ENCODE measurements around the gene TLR4.

TLR4 gene

DNA sequence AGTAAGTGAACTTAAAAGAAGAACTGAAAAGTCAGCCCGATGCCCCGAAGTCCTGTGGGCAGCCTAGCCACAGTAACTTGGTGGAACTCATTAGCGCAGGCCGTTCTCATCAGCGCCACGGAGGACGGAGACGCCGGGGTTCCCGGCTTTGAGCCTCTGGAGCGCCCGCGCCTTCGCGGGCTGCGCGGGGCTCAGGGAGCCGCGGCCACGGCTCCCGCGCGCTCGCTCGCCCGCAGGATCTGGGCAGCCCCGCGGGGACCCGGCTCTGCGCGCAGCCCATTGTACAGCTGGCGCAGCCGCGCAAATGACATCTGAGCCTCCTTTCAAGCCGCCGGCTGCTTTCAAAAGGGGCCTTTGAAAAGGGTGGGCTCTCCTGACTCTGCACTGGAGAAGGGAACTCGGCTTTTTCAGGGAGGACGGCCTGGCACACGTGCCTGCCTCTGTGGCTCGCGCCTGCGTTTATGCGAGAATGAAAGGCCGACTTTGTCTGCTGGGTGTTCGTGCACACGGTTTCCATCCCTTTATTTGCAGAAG lies 40.7 kb downstream of the TLR4 start:
- no peak for DNase-seq (ENCODE audit: low read depth in 3 of 3)

DNA sequence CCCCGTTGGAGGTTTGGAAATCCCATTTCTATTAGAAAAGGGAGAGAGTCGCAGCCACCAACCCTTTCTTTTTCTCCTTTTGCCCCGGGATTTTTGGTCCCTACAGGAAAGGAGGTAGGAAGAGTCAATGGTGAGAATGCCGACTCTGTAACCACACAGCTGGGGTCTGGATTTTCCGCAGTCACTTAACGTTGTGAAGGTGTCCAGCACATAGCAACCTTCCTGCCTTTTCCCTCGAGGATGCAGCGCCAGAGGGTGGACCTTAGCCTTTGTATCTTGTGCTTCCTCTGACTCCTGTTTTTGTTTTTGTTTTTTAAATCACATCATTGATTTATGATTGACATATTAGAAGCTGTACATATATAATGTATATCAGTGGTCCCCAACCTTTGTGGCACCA lies 41.4 kb downstream of the TLR4 start:
- no peak for DNase-seq (ENCODE audit: low read depth in 3 of 3)

- no peak for DNase-seq (ENCODE audit: low read depth in 3 of 3)
Measured at GRCh38 chr9:117746263-117746662, 42.1 kb downstream of the TLR4 start.

DNA sequence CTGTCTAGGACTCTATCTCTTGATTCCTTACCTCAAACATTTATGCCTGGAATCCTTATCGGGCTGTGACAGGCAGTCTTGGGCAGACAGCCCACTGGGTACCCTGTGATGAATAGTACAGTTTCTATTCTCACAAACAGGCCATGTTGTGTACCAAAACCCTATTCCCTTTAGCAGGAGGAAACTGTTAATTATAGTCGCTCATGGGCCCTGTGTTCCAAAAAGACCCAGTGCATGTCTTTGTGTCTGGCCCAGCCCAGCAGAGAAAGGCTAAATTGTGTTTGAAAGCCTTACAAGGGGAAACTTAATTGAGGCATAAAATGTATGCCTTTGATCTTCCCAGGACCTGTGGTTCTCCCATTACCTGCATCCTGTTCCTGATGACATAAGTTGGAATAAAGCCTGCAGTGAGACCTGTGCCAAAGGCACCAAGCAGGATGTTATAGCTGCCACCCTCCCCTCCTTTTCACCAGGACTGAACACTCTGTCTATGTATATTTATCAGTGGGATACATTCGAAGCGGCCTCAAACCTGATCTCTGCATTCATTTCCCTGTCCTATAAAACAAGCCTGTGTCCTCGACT lies 43.3 kb downstream of the TLR4 start:
- DNase-seq (ENCODE audit: low read depth in 3 of 3) = no peak

- no peak for DNase-seq (ENCODE audit: low read depth in 3 of 3)
Measured at GRCh38 chr9:117750401-117750800, 46.2 kb downstream of the TLR4 start.

DNA sequence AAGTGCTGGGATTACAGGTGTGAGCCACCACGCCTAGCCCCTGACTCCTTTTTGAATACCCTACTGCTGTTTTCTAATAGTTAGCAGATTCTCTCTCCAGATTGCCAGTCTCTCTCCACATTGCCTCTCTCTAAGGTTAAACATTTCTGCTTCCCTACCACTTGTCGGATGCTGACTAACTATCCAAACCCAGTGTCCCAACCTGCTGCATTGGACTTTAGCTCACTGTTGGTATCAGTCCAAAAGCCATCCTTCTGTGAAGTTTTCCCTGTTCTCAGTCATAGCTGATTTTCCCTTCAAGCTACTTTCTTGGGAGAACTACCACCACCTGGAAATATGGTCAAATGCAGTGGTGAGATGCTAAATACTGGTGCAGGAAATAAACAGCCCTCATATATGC lies 48.7 kb downstream of the TLR4 start:
- DNase-seq (ENCODE audit: low read depth in 3 of 3) = no peak

DNA sequence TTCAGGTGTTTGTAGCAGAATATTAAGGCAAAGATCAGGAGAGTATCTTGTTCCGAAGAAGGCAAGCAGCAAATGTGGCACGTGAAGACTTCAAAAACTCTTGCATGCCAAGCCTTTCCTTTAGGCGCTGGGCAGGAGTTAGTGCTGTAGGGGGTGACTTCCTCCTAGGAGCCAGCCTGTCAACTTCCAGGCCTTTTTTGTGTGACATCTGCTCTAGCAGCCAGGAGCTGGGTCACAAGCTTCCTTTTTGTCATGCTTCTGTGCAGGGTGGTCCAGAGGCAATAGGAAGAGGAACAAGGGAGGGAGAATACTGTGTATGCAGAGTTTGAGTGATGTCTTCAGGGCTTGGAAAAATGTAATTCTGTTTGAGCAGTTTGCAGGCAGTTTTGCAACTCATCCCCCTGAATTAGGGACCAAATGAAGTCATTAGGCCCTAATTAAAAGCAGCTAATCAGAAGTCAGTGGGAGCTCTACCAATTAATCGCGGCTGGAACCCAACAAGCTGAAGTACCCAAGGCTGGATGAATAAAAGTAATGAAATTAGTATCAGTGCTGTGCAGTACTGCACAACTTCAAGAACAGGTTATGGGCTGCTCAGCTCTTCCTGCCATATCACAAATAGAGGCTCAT lies 53.5 kb downstream of the TLR4 start:
- DNase-seq (ENCODE audit: low read depth in 3 of 3) = no peak

DNA sequence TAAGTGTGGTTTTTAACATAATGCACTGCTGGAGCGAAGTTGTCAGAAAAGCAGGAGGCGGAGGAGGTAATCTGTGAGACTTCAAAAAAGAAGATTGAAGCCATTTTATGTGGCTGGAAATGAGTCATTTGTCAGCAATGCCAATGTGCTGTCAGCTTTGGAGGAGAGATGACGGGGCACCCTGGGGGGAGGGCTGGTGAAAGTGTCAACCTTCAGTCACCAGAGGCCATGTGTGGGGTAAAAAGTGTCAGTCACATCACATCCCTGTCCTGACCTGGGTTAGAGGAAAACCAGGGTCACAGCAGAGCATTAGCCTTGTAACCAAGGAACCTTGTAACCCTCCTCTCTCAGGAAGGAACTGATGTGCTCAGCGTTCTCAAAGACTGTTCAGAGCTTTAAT lies 59.1 kb downstream of the TLR4 start:
- DNase-seq (ENCODE audit: low read depth in 3 of 3) = no peak

DNA sequence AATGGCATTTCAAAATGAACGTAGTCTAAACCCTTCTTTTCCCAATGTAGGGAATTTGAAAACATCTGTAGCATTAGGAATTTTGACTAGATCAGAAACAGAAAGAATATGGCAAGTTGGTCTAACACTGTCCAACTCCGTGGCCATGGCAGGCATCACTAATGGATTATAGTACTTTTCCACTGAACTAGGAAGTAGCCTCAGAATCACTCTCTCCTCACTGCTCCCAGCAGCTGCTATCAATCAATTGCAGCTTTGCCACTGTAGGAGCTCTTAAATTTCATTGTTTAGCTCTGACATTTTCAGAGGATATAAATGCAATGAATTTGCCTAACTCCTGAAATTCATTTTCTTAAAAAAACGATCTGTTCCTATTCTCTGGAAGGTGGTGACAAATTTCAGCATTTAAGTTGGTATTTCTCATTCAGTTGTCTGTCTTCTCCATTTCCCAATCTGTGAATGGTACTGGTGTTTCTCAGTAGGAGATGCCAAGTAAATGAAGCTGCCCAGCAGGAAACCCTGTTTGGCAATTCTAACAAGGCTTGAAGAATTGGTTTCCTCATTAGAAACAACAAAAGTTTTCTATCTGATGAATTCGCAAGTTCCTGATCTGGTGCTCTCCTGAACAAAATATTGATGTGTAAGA lies 64.7 kb downstream of the TLR4 start:
- DNase-seq (ENCODE audit: low read depth in 3 of 3) = no peak

- no peak for DNase-seq (ENCODE audit: low read depth in 3 of 3)
Measured at GRCh38 chr9:117771136-117771535, 66.9 kb downstream of the TLR4 start.

DNA sequence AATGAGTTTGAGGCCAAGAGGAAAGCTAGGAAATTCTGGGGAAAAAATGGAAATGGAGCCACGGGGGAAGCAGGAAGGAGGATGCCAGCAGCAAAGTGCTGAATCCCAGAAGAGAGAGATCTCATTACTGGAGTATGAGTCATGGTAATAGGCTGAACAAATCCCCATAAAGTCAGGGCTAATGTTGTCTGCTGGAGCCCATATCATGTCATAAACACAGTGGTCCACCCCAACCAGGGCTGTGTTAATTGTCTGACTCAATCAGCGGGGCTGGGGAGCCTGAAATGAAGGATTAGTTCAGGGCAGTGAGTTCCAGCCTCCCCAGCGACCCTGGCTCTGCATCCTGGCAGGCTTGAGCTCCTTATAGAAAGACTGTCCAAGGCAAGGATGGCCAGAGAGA lies 68.8 kb downstream of the TLR4 start:
- DNase-seq (ENCODE audit: low read depth in 3 of 3) = no peak
